Measurements from ENCODE around the gene FMO3. TPM values are rescaled to one million over a fixed set of nuclear protein-coding genes. Genes with fewer than 3 reads are reported as not detected.

The FMO3 gene
- polyA plus RNA-seq, 1 donor = 0.19 TPM

DNA sequence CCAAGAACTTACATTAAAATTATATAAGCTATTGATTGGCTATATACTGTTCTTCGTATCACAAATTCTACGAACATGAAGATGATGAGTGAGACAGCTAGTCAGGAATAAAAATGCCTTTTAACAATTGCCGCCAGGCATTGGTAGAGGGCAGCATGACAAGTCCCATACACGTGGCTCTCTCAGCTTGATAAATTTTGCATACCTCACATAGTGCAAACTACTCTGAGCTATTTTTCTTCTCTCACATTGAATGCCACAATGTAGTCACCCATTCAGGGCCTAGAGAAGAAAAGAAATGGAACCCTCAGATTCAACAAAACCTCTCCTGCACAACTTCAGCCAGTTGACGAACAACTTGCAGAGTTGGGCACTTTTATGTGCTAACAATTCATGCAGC lies 67.4 kb downstream of the FMO3 start:
- H3K4me3 ChIP-seq (ENCODE audit: low read length) = no peak overlapping the region
- H3K36me3 ChIP-seq (ENCODE audit: control insufficient read depth, insufficient read depth, low read length) = no peaks in the 10 kb centered on the region
- H3K9me3 ChIP-seq (ENCODE audit: control insufficient read depth, low read depth, low read length) = no peaks in the 10 kb centered on the region
- peaks cover 33% of the 10 kb centered on the region for H3K4me1 ChIP-seq (ENCODE audit: control insufficient read depth, insufficient read depth, low read length)
- no peaks in the 10 kb centered on the region for H3K27me3 ChIP-seq (ENCODE audit: control insufficient read depth, insufficient read depth, low read length)
- H3K27ac ChIP-seq (ENCODE audit: low read length) = peak overlapping the region; percentile 95
- DNase-seq = no peak
- 57% methylated on average over 1 of the region's 5 CpGs for WGBS (ENCODE audit: insufficient coverage, low lambda C conversion rate)

DNA sequence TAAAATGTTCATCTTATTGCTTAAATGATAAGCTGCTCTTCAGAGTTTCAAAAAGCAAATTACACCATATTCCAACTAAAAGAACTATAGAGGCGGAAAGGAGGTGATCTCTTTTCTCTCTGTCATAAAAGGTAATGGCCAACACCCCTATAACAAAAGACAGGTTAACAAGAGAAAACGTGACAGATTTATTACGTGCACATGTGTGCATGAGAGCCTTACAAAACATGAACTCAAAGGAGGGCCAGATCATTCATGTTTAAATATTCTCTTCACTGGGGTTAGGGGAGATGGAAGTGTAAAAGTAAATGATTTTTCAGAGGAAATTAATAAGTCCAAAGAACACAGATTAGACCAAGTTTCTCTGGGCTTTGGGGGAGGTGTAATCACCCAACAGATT lies 67.8 kb downstream of the FMO3 start:
- WGBS (ENCODE audit: insufficient coverage, low lambda C conversion rate) = no CpG with 5 or more reads among the region's 3 CpGs
- peak overlapping the region; percentile 95 for H3K27ac ChIP-seq (ENCODE audit: low read length)

DNA sequence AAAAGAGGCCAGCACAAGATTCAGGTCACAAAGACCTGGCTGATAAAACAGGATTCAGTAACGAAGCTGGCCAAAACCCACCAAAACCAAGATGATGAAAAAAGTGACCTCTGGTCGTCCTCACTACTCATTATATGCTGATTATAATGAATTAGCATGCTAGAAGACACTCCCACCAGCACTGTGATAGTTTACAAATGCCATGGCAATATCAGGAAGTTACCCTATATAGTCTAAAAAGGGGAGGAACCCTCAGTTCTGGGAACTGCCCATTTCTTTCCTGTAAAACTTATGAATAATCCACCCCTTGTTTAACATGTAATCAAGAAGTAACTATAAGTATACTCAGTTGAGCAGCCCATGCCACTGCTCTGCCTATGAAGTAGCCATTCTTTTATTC lies 68.4 kb downstream of the FMO3 start:
- Histone ChIP-seq H3K27ac (ENCODE audit: low read length) (peak overlapping the region; percentile 95), H3K27me3 (ENCODE audit: control insufficient read depth, insufficient read depth, low read length) (no peaks in the 10 kb centered on the region), H3K4me3 (ENCODE audit: low read length) (no peak overlapping the region), H3K36me3 (ENCODE audit: control insufficient read depth, insufficient read depth, low read length) (no peaks in the 10 kb centered on the region), H3K4me1 (ENCODE audit: control insufficient read depth, insufficient read depth, low read length) (peaks cover 33% of the 10 kb centered on the region), H3K9me3 (ENCODE audit: control insufficient read depth, low read depth, low read length) (no peaks in the 10 kb centered on the region)
- DNase-seq = peak in 1 of 2 donors; percentile 14
- no CpG with 5 or more reads among the region's 2 CpGs for WGBS (ENCODE audit: insufficient coverage, low lambda C conversion rate)

More for the DNA sequence above, 67.8 kb downstream of the FMO3 start:
- H3K4me1 ChIP-seq (ENCODE audit: control insufficient read depth, insufficient read depth, low read length) = peaks cover 33% of the 10 kb centered on the region
- H3K4me3 ChIP-seq (ENCODE audit: low read length) = no peak overlapping the region
- peak in 1 of 2 donors; percentile 81 for DNase-seq
- no peaks in the 10 kb centered on the region for H3K27me3 ChIP-seq (ENCODE audit: control insufficient read depth, insufficient read depth, low read length)
- H3K36me3 ChIP-seq (ENCODE audit: control insufficient read depth, insufficient read depth, low read length) = no peaks in the 10 kb centered on the region
- no peaks in the 10 kb centered on the region for H3K9me3 ChIP-seq (ENCODE audit: control insufficient read depth, low read depth, low read length)

DNA sequence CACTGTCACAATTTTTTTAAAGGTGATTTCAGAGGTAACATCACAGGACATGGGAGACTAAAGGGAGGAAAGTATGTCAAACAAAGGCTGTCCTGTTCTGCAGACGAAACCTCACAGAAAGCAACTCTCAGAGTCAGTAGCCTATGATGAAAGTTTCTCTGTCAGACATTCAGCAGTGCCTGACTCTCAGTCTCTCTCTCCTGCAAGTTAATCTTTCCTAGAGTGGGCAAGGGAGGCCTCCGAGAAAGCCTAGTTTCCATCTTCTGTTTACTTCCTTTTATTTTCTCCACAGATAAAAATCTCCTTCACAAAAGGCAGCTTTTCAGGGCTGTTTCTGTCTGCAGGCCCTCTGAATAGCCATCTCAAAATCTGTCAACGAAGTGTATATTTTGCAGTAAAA lies 69.5 kb downstream of the FMO3 start:
- H3K4me3 ChIP-seq (ENCODE audit: low read length) = no peak overlapping the region

DNA sequence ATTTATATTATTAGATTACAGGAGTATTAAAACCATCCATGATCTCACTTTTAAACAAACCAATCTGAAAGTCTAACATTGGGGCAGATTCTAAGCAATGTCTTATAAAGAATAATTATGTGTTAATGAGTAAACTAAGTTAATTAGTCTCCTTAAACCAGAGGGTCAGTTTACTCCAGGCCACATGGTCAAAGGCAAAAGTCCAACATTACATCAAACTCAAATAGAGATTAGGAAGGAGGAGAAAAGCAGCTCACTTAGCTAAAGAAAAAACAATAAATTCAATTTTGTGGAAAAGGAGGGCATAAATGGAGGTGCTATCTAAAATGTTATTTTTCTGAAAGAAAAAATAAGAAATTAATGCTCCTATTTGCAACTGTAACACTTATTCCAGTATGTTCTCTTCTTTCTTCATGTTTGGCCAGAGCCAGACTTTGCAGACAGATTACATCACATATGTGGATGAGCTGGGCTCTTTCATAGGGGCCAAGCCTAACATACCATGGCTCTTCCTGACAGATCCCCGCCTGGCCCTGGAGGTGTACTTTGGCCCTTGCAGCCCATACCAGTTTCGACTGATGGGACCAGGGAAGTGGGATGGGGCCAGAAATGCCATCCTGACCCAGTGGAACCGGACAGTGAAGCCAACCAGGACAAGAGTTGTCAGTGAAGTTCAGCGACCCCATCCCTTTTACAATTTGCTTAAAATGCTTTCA lies 70.1 kb downstream of the FMO3 start:
- H3K27me3 ChIP-seq (ENCODE audit: control insufficient read depth, insufficient read depth, low read length) = no peaks in the 10 kb centered on the region
- peak; percentile 77 to 87 for DNase-seq
- no peak overlapping the region for H3K4me3 ChIP-seq (ENCODE audit: low read length)
- WGBS (ENCODE audit: insufficient coverage, low lambda C conversion rate) = no CpG with 5 or more reads among the region's 4 CpGs
- peak overlapping the region; percentile 95 for H3K27ac ChIP-seq (ENCODE audit: low read length)
- H3K4me1 ChIP-seq (ENCODE audit: control insufficient read depth, insufficient read depth, low read length) = peaks cover 33% of the 10 kb centered on the region
- no peaks in the 10 kb centered on the region for H3K36me3 ChIP-seq (ENCODE audit: control insufficient read depth, insufficient read depth, low read length)
- no peaks in the 10 kb centered on the region for H3K9me3 ChIP-seq (ENCODE audit: control insufficient read depth, low read depth, low read length)

More for the DNA sequence above, 69.5 kb downstream of the FMO3 start:
- Histone ChIP-seq H3K9me3 (ENCODE audit: control insufficient read depth, low read depth, low read length) (no peaks in the 10 kb centered on the region), H3K4me1 (ENCODE audit: control insufficient read depth, insufficient read depth, low read length) (peaks cover 33% of the 10 kb centered on the region), H3K36me3 (ENCODE audit: control insufficient read depth, insufficient read depth, low read length) (no peaks in the 10 kb centered on the region), H3K27me3 (ENCODE audit: control insufficient read depth, insufficient read depth, low read length) (no peaks in the 10 kb centered on the region), H3K27ac (ENCODE audit: low read length) (peak overlapping the region; percentile 95)
- peak in 1 of 2 donors; percentile 77 for DNase-seq
- 0% methylated on average over 1 of the region's 3 CpGs for WGBS (ENCODE audit: insufficient coverage, low lambda C conversion rate)

DNA sequence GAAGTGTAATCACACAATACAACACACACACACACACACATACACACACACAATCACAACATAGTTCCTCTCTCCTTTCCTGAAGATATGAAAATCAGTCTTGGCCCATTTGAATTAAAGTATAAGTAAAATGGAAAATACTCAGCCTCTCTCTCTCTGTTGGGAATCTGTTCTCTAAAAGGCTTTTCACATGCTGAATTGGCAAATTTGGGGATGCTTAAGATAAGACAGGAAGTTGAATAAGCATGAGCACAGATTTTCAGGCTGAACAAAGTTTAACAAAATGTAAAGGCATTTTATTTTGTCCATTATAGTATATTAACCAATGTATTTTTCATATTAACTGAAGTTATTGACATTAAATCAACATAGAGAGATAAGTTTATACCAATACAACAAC lies 70.7 kb downstream of the FMO3 start:
- DNase-seq = no peak
- Histone ChIP-seq H3K27ac (ENCODE audit: low read length) (peak overlapping the region; percentile 95), H3K4me3 (ENCODE audit: low read length) (no peak overlapping the region), H3K9me3 (ENCODE audit: control insufficient read depth, low read depth, low read length) (no peaks in the 10 kb centered on the region), H3K4me1 (ENCODE audit: control insufficient read depth, insufficient read depth, low read length) (peaks cover 33% of the 10 kb centered on the region), H3K27me3 (ENCODE audit: control insufficient read depth, insufficient read depth, low read length) (no peaks in the 10 kb centered on the region), H3K36me3 (ENCODE audit: control insufficient read depth, insufficient read depth, low read length) (no peaks in the 10 kb centered on the region)

DNA sequence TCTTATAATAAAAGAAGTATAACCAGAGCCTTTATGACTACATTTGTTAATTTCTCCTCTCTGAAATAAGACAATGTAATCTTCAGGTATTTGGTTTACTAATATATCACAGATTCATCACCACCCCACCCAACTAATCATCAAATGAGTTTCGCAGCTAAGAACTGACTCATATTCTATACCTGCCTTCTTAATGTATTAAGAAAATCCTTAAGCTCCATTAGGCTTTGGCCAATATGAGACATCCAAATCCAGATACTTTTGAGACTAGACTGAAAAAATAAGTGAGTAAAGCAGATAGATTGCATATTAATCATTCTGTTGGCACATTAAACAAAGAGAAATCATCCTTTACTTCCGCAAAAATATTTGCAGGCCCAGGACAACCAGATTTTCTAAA lies 75.7 kb downstream of the FMO3 start:
- no peak overlapping the region for H3K27ac ChIP-seq (ENCODE audit: low read length)
- 100% methylated on average over 1 of the region's 2 CpGs for WGBS (ENCODE audit: insufficient coverage, low lambda C conversion rate)
- H3K4me1 ChIP-seq (ENCODE audit: control insufficient read depth, insufficient read depth, low read length) = peaks cover 8% of the 10 kb centered on the region
- no peaks in the 10 kb centered on the region for H3K36me3 ChIP-seq (ENCODE audit: control insufficient read depth, insufficient read depth, low read length)
- no peak for DNase-seq
- no peak overlapping the region for H3K4me3 ChIP-seq (ENCODE audit: low read length)
- H3K9me3 ChIP-seq (ENCODE audit: control insufficient read depth, low read depth, low read length) = no peaks in the 10 kb centered on the region
- H3K27me3 ChIP-seq (ENCODE audit: control insufficient read depth, insufficient read depth, low read length) = no peaks in the 10 kb centered on the region

Other genes starting within 250 kb of the FMO3 start
- not detected for gene MROH9, start 155.4 kb upstream of the FMO3 start, polyA plus RNA-seq
- gene FMO2, start 94.4 kb downstream of the FMO3 start, polyA plus RNA-seq = 0.28 TPM
- 123 TPM for gene FMO1, start 157.6 kb downstream of the FMO3 start, polyA plus RNA-seq
- 27.1 TPM for gene FMO4, start 223.3 kb downstream of the FMO3 start, polyA plus RNA-seq